H1 (cell line): ENCODE measurements around the gene HOXA6. TPM values are rescaled to one million over a fixed set of nuclear protein-coding genes. Genes with fewer than 3 reads are reported as not detected.

Source experiments
- CTCF ChIA-PET: fragments of 300-600 bp; sonication (Branson Sonifier 250); formaldehyde crosslinking; loops from one replicate; lab custom pipeline; 2021; ENCODE audit not compliant: partially characterized antibody; lab: Charles Lee
- POLR2A ChIA-PET: fragments of 300-600 bp; sonication (Branson Sonifier 250); formaldehyde crosslinking; loops from one replicate; lab custom pipeline; 2021; ENCODE audit warnings: inconsistent platforms; ENCODE audit not compliant: partially characterized antibody; lab: Charles Lee
- DNase-seq, 2 experiments: peaks; one replicate each; pipeline versions ENCODE4 v3.0.0 to v3.0.0-alpha.2; 2010 to 2022; ENCODE audit warnings: low spot score in 2 of 2, low read depth in 1 of 2, mixed read lengths in 1 of 2
- FAIRE-seq: peaks from 2 replicates; lab custom pipeline; 2011; peaks lifted over from hg19 to GRCh38; lab: Jason Lieb, UNC
- H2AFZ ChIP-seq: 2 replicates; pipeline ENCODE4 v1.8.1; 2012; ENCODE audit warnings: low read length, inconsistent platforms
- H2AK5ac ChIP-seq: 2 replicates; pipeline ENCODE4 v1.6.1; 2013; ENCODE audit warnings: low read depth, low read length
- H2BK120ac ChIP-seq: replicated peaks from 2 replicates; pipeline ENCODE3; 2013; ENCODE audit warnings: low read depth, low read length, inconsistent platforms
- H2BK12ac ChIP-seq: 2 replicates; pipeline ENCODE4 v1.6.1; 2013; ENCODE audit warnings: low read depth, low read length
- H2BK15ac ChIP-seq: 2 replicates; pipeline ENCODE4 v1.6.1; 2013; ENCODE audit warnings: low read length
- H2BK20ac ChIP-seq: 2 replicates; pipeline ENCODE4 v1.6.1; 2013; ENCODE audit warnings: low read length
- H2BK5ac ChIP-seq: 2 replicates; pipeline ENCODE4 v1.6.1; 2013; ENCODE audit warnings: low read depth, low read length
- H3K14ac ChIP-seq: 2 replicates; pipeline ENCODE4 v1.6.1; 2013; ENCODE audit warnings: inconsistent platforms; ENCODE audit not compliant: insufficient read length
- H3K18ac ChIP-seq: 2 replicates; pipeline ENCODE4 v1.6.1; 2013; ENCODE audit warnings: low read length; ENCODE audit errors: extremely low read depth
- H3K23ac ChIP-seq: 2 replicates; pipeline ENCODE4 v1.6.1; 2013; ENCODE audit warnings: inconsistent platforms; ENCODE audit not compliant: insufficient read length
- H3K23me2 ChIP-seq: 2 replicates; pipeline ENCODE4 v1.6.1; 2013; ENCODE audit warnings: low read depth, low read length
- H3K27ac ChIP-seq: 2 replicates; pipeline ENCODE4 v1.6.1; 2011; ENCODE audit warnings: low read depth, low read length, inconsistent platforms
- H3K27me3 ChIP-seq, 4 experiments: replicated peaks in 1 of 4; 1 replicate in 1 of 4; 2 replicates in 3 of 4; pipeline versions ENCODE4 v1.6.1 to v1.8.1; 2011 to 2013; ENCODE audit warnings: low read length in 3 of 4, mild to moderate bottlenecking in 3 of 4, inconsistent platforms in 2 of 4, mixed read lengths in 2 of 4, moderate library complexity in 1 of 4; ENCODE audit not compliant: control insufficient read depth in 3 of 4, insufficient read depth in 3 of 4; ENCODE audit errors: extremely low read depth in 1 of 4
- H3K36me3 ChIP-seq, 4 experiments: 2 replicates each; pipeline versions ENCODE4 v1.6.1 to v1.8.1; 2011 to 2013; ENCODE audit warnings: mild to moderate bottlenecking in 4 of 4, low read length in 3 of 4, moderate library complexity in 2 of 4, control low read depth in 1 of 4, inconsistent platforms in 1 of 4; ENCODE audit not compliant: insufficient read depth in 4 of 4, control insufficient read depth in 2 of 4
- H3K4ac ChIP-seq: replicated peaks from 2 replicates; pipeline ENCODE3; 2013; ENCODE audit warnings: low read length, low read depth, mixed read lengths, inconsistent platforms; ENCODE audit not compliant: insufficient read length
- H3K4me1 ChIP-seq, 4 experiments: replicated peaks in 1 of 4; 1 replicate in 1 of 4; 2 replicates in 3 of 4; pipeline versions ENCODE4 v1.6.1 to v1.8.1; 2011 to 2013; ENCODE audit warnings: low read length in 3 of 4, inconsistent platforms in 2 of 4, mixed read lengths in 1 of 4; ENCODE audit not compliant: insufficient read depth in 4 of 4, control insufficient read depth in 3 of 4
- H3K4me2 ChIP-seq, 2 experiments: 2 replicates each; pipeline versions ENCODE4 v1.6.1 to v1.8.1; 2011 to 2013; ENCODE audit warnings: low read depth in 2 of 2, low read length in 2 of 2, control low read depth in 1 of 2, inconsistent platforms in 1 of 2, mild to moderate bottlenecking in 1 of 2; ENCODE audit not compliant: insufficient read depth in 1 of 2
- H3K4me3 ChIP-seq, 4 experiments: fragments of 200-600, 300-600 bp in 1 of 4; sonication (generic), shearing (Covaris generic), sonication (Bioruptor Twin) in 1 of 4; 2 replicates each; pipeline versions ENCODE4 v1.5.1 to v1.8.1; 2011 to 2016; ENCODE audit warnings: low read length in 4 of 4, low read depth in 3 of 4, control low read depth in 2 of 4, inconsistent platforms in 2 of 4, mild to moderate bottlenecking in 2 of 4, mixed read lengths in 1 of 4, moderate library complexity in 1 of 4; ENCODE audit not compliant: insufficient read depth in 2 of 4; ENCODE audit errors: extremely low read depth in 1 of 4
- H3K56ac ChIP-seq: replicated peaks from 2 replicates; pipeline ENCODE3; 2013; ENCODE audit warnings: low read depth, mild to moderate bottlenecking, mixed read lengths, low read length, inconsistent platforms; ENCODE audit not compliant: insufficient read length
- H3K79me1 ChIP-seq: 2 replicates; pipeline ENCODE4 v1.6.1; 2013; ENCODE audit warnings: low read depth, low read length, control low read depth
- H3K79me2 ChIP-seq, 2 experiments: 2 replicates each; pipeline versions ENCODE4 v1.6.1 to v1.8.1; 2012 to 2013; ENCODE audit warnings: low read length in 2 of 2, mild to moderate bottlenecking in 2 of 2, inconsistent platforms in 1 of 2; ENCODE audit not compliant: insufficient read depth in 2 of 2, control insufficient read depth in 1 of 2
- H3K9ac ChIP-seq, 4 experiments: replicated peaks in 1 of 4; 1 replicate in 1 of 4; 2 replicates in 3 of 4; pipeline versions ENCODE4 v1.6.1 to v1.8.1; 2011 to 2013; ENCODE audit warnings: low read depth in 3 of 4, low read length in 3 of 4, control low read depth in 2 of 4, mild to moderate bottlenecking in 2 of 4, moderate library complexity in 2 of 4, inconsistent platforms in 1 of 4; ENCODE audit errors: extremely low read depth in 1 of 4
- H3K9me3 ChIP-seq, 2 experiments: 2 replicates each; pipeline versions ENCODE4 v1.6.1 to v1.8.1; 2012 to 2013; ENCODE audit warnings: mild to moderate bottlenecking in 2 of 2, moderate library complexity in 2 of 2, control low read depth in 1 of 2, inconsistent platforms in 1 of 2, low read depth in 1 of 2, low read length in 1 of 2, mixed read lengths in 1 of 2; ENCODE audit not compliant: insufficient read depth in 2 of 2
- H4K20me1 ChIP-seq, 2 experiments: replicated peaks in 1 of 2; 2 replicates each; pipeline versions ENCODE3 to v1.8.1; 2011 to 2013; ENCODE audit warnings: inconsistent platforms in 2 of 2, low read length in 2 of 2, mild to moderate bottlenecking in 1 of 2; ENCODE audit not compliant: insufficient read depth in 2 of 2, control insufficient read depth in 1 of 2
- H4K5ac ChIP-seq: 2 replicates; pipeline ENCODE4 v1.6.1; 2013; ENCODE audit warnings: low read length, low read depth, mixed read lengths, inconsistent platforms; ENCODE audit not compliant: insufficient read length
- H4K8ac ChIP-seq: 2 replicates; pipeline ENCODE4 v1.8.0; 2013; ENCODE audit warnings: mild to moderate bottlenecking, moderate library complexity, low read length, inconsistent platforms; ENCODE audit not compliant: insufficient read depth; ENCODE audit errors: extremely low read depth
- H4K91ac ChIP-seq: replicated peaks from 2 replicates; pipeline ENCODE3; 2013; ENCODE audit warnings: low read length, mixed read lengths, inconsistent platforms; ENCODE audit not compliant: insufficient read length
- EGR1 ChIP-seq: IDR thresholded peaks from 2 replicates; pipeline ENCODE4 v1.6.1; 2011; ENCODE audit warnings: low read depth, low read length, borderline replicate concordance
- PHF8 ChIP-seq: fragments of 200-600 bp; sonication (generic); conservative IDR thresholded peaks from 2 replicates; pipeline ENCODE4 v1.7.1; 2012; ENCODE audit warnings: low read depth, mild to moderate bottlenecking, inconsistent platforms, low read length, moderate library complexity
- POLR2AphosphoS5 ChIP-seq: IDR thresholded peaks from 2 replicates; pipeline ENCODE4 v1.6.1; 2011; ENCODE audit warnings: low read depth, low read length
- SIRT6 ChIP-seq: IDR thresholded peaks from one replicate; pipeline ENCODE4 v1.7.1; 2012; ENCODE audit warnings: low read length, inconsistent platforms
- SP4 ChIP-seq: IDR thresholded peaks from 2 replicates; pipeline ENCODE4 v1.6.1; 2012; ENCODE audit warnings: low read length, inconsistent platforms
- SRF ChIP-seq: IDR thresholded peaks from 2 replicates; pipeline ENCODE4 v1.6.1; 2011; ENCODE audit warnings: mild to moderate bottlenecking, low read depth, low read length, moderate library complexity
- SUZ12 ChIP-seq: fragments of 200-600 bp; sonication (generic); IDR thresholded peaks from 2 replicates; pipeline ENCODE4 v1.6.1; 2012; ENCODE audit warnings: mild to moderate bottlenecking, inconsistent platforms, low read length, moderate library complexity, mixed read lengths
- TAF7 ChIP-seq: optimal IDR thresholded peaks from 2 replicates; pipeline ENCODE3; 2011; ENCODE audit warnings: low read depth, mild to moderate bottlenecking, inconsistent platforms, low read length, moderate library complexity, borderline replicate concordance
- TCF12 ChIP-seq: IDR thresholded peaks from 2 replicates; pipeline ENCODE4 v1.6.1; 2011; ENCODE audit warnings: low read depth, mild to moderate bottlenecking, low read length
- WGBS, 2 experiments: shearing (Covaris generic) in 1 of 2; methylation state at CpG; one replicate each; pipeline versions ENCODE4 v1.1.6 to v1.1.7; 2013 to 2015; ENCODE audit warnings: low lambda C conversion rate in 2 of 2, mixed read lengths in 2 of 2, inconsistent platforms in 1 of 2, low coverage in 1 of 2, missing lambda C conversion rate in 1 of 2; ENCODE audit not compliant: insufficient replicate concordance in 2 of 2, insufficient coverage in 1 of 2, insufficient read length in 1 of 2; ENCODE audit errors: extremely low coverage in 1 of 2, missing lambda C conversion rate in 1 of 2; 5-methylcytosine and 5-hydroxymethylcytosine counted together
- polyA plus RNA-seq, 7 experiments: library from polyadenylated mRNA; depleted of rRNA in 3 of 7; stranded (reverse) in 5 of 7; unstranded in 2 of 7; fragments of >200 nt in 5 of 7; fragments of 200-250 nt in 2 of 7; gene quantifications; 1 replicate in 5 of 7; 2 replicates in 1 of 7; 4 replicates in 1 of 7; pipeline versions ENCODE4 v1.2.1 to v1.2.3, GENCODE V29; 2011 to 2013; ENCODE audit warnings: missing spikeins in 2 of 7, mixed read lengths in 2 of 7
- total RNA-seq: library from RNA; stranded (reverse); fragmentation: NEBNext Ultra II Directional; extraction: Animal tissue kit (Norgen Biotek cat#: 25700); gene quantifications from 2 replicates; pipeline ENCODE4 v1.2.1, GENCODE V29; 2021
- TF ChIP-seq, protein P1 (sequence below): IDR thresholded peaks from 2 replicates; pipeline ENCODE4 v1.6.1; 2011; ENCODE audit warnings: low read length, improper control_type of control experiment
- TF ChIP-seq, protein P2 (sequence below): IDR thresholded peaks from 2 replicates; pipeline ENCODE4 v1.6.1; 2012; ENCODE audit warnings: inconsistent platforms

The HOXA6 gene
- total and polyA plus RNA-seq, 2 of the 8 experiments (the other 6 are each of a cell fraction or from before 2014, with no cell fraction given) = not detected

DNA sequence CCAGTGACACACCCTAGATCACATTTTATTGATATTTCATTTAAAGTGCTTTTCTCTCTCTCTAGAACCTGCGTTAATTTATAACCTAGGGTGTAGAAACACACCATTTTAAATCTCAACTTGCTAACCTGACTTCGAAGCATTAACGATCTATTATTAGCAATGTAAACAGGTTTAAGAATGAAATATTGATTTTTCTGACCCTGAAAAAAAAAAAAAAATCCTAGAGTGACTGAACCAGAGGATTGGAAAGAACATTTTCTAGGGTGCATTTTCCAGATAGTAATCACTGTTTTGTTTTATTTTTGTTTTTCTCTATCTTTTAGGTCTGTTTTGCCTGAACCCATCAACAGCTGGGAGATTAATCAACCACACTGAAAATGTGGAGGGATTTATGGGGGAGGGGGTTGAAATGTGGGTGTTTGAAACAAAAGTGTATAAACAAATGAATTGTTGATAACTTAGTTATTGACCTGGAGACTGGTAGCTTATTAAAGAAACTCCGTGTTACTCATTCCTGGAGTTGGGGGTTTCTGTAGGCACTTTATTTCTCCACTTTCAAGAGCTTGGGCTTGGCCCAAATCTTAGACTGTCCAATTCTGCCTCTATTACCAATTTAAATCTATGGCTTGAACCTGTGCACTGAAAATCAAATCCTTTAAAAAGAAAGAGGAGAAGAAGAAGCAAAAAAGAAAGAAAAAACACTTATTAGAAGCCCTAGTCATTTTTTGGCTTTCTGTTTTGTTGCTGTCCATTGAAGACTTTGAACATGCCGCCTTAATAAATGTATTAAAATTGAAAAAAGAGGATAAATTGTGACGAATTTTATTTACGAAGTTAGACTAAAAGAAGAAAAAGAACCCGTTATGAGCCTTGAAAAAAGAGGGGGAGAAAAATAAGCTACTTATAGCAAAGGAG, 47.9 kb downstream of the HOXA6 start:
- H3K14ac ChIP-seq = no peak overlapping the region
- peaks cover 6% of the 10 kb centered on the region; the same call in 1 of the 2 replicates for H3K23me2 ChIP-seq
- H4K20me1 ChIP-seq = peaks cover 18 to 40% of the 10 kb centered on the region in 2 experiments
- no peak overlapping the region for H3K27ac ChIP-seq
- POLR2A ChIA-PET = no interaction called here
- no peaks in the 10 kb centered on the region for H3K9me3 ChIP-seq
- WGBS, 2 experiments = 21 to 100% methylated on average over 1 to 8 of the region's 8 CpGs
- no peak overlapping the region for H3K9ac ChIP-seq
- CTCF ChIA-PET = interaction anchor here (0.8 to 12.1 kb wide), 6 partner anchors 7 to 247 kb away, joined by 3 to 123 read pairs (median 3); partner anchors contain the start of genes HOXA5 and HOXA6
- H3K18ac ChIP-seq = no peak overlapping the region
- no peak overlapping the region for H3K56ac ChIP-seq
- H3K4me2 ChIP-seq = no peak overlapping the region
- peaks cover 0 to 11% (median 0%) of the 10 kb centered on the region in 4 experiments; a peak in 1 of 8 replicates for H3K36me3 ChIP-seq
- H4K5ac ChIP-seq = no peak overlapping the region
- no peak overlapping the region for H4K8ac ChIP-seq
- no peak overlapping the region for H3K4ac ChIP-seq
- H2BK20ac ChIP-seq = no peak overlapping the region
- no peak overlapping the region for H2BK15ac ChIP-seq
- no peaks in the 10 kb centered on the region for H3K79me2 ChIP-seq
- no peak for FAIRE-seq
- H3K27me3 ChIP-seq = peaks cover 93 to 100% (median 99%) of the 10 kb centered on the region in 4 experiments
- no peak overlapping the region for H3K4me3 ChIP-seq
- H2AK5ac ChIP-seq = no peak overlapping the region
- H2BK12ac ChIP-seq = no peak overlapping the region
- no peak overlapping the region for H3K23ac ChIP-seq
- no peak overlapping the region for H4K91ac ChIP-seq
- no peak for DNase-seq
- no peak overlapping the region for H2AFZ ChIP-seq
- H3K4me1 ChIP-seq = peaks cover 0 to 19% (median 12%) of the 10 kb centered on the region in 4 experiments; a peak in 6 of 7 replicates
- no peaks in the 10 kb centered on the region for H3K79me1 ChIP-seq
- H2BK120ac ChIP-seq = no peak overlapping the region
- no peak overlapping the region for H2BK5ac ChIP-seq
- TF ChIP-seq SRF (no peak), TCF12 (no peak), TAF7 (no peak), SUZ12 (no peak), POLR2AphosphoS5 (no peak), PHF8 (no peak), EGR1 (no peak), SP4 (no peak), SIRT6 (no peak)
- TF ChIP-seq, protein P1, sequence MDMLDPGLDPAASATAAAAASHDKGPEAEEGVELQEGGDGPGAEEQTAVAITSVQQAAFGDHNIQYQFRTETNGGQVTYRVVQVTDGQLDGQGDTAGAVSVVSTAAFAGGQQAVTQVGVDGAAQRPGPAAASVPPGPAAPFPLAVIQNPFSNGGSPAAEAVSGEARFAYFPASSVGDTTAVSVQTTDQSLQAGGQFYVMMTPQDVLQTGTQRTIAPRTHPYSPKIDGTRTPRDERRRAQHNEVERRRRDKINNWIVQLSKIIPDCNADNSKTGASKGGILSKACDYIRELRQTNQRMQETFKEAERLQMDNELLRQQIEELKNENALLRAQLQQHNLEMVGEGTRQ = no peak
- TF ChIP-seq, protein P2, sequence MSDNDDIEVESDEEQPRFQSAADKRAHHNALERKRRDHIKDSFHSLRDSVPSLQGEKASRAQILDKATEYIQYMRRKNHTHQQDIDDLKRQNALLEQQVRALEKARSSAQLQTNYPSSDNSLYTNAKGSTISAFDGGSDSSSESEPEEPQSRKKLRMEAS = no peak
